Epidermal melanocyte (primary cell): ENCODE data around the gene PRPF6.

Source experiments
- DNase-seq: peaks from one replicate; pipeline ENCODE4 v3.0.0; 2011; ENCODE audit warnings: low spot score; ENCODE audit not compliant: insufficient read length

Gene PRPF6

DNA sequence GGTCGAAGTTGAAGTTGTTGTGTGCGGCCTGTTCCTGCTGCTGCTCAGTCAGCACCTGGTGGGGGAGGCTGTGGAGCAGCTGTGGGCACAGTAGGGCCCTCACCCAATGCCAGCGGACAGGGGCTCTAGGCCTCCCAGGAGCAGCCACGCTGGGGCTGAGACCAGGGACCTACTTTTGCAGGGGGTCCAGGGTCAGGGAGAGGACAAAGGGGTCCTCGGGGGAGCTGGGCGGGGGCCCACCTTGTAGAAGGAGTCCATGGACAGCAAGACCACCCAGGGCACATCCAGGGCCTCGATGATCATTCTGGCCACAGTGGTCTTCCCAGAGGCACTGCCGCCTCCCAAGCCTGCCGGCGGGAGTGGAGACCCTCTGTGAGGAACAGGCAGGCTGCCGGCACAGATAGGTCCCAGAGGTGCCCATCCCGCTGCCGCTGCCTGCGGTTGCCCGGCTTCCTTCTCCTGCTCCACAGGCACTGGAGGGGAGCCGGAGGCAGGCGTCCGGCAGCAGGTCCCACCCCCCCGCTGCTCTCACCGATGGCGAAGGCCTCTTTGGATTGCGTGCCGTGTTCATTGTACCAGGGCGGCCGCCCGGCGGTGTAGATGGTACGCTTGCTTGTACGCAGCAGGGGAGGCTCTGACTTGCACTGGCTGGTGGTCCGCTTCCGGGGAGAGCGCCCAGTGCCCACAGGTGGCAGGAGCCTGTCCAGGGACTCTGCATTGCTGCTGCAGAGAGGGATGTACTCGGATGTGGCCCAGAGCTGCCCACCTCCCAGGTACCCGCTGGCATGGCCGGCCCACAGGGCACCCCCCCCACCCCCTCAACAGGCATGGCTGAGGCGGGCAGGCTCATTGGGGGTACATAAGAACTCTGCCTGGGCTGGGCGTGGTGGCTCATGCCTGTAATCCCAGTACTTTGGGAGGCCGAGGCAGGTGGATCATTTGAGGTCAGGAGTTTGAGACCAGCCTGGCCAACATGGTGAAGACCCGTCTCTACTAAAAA lies 34.7 kb upstream of the PRPF6 start:
- no peak for DNase-seq

GRCh38 chr20:63946986-63947637 lies 33.8 kb upstream of the PRPF6 start:
- no peak for DNase-seq

- no peak for DNase-seq
These were observed 33.1 kb upstream of the PRPF6 start for GRCh38 chr20:63947638-63948456.

DNA sequence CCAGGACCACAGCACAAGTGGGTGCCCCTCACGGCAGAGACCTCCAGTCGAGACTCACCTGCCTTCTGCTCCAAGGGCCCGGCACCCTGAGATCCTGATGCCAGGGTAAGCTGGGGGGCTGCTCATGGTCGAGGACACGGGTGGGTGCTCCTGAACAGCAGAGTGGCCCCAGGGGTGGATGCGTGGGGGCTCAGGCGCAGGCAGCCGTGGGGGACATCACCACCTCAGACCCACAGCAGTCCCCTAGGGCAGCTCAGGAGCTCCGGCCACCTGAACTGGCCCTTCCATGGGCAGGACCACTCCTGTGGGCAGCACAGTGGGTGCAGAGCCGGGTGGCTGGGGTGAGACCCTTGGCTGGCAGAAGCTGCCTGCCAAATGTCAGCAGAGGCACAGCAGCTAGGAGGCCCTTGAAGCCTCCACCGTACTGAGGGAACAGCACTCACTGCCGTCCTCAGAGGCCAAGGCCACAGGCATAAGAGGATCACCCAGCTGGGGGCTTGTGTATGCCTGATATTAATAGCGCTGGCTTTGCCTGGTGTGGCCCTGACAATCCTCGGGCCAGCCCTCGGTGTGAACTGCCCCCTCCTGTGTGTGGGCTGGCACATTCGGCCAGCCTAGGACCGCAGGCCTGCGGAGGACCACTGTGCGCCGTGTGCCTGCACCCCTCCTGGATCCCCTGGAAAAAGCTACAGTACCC lies 30.1 kb upstream of the PRPF6 start:
- no peak for DNase-seq

DNA sequence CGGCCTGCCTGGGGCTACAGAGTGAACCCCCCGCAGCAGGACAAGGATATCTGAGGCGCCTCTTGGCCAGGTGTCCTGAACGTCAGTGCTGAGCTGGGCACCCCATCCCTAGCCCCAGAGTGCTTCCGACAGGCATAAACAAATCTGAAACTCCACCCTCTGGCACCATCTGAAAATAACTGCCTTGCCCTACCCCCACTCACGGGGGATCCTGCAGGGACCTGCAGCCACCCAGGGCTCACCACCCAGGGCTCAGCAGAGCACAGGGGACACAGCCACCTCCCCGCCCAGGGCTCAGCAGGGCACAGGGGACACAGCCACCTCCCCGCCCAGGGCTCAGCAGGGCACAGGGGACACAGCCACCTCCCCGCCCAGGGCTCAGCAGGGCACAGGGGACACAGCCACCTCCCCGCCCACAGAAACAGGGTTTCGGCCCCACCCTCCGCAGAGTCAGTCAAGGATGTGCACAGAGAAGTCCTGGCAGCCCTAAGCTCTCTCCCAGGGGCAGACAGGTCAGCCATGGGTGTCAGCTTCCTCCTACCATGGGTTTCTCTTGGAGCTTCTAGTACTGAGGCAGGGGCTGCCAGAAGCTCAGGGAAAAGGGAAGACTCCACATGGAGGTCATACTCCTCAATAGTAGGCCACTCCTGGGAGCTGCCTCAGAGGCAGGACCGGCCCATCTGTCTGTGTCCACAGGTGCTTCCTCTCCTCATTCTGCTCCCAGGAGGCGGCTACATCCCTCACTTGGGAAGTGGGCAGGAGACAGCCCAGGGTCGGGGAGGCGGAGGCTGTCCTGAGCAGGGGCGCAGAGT lies 29.3 kb upstream of the PRPF6 start:
- no peak for DNase-seq

DNA sequence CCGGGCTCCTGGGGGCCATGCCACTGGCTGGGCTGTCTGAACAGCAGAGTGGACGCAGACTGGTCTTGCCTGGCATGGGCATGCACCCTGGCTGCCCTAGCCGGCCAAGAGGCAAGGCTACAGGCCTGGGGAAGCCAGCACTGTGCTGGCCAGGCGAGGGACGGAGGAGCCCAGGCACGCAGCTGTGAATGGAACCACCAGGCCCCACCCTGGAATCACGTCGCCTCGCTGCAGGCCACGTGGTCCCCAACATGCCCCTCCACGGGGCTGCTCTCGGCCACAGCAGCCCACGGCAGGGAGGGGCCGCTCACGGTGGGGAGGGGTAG lies 28.8 kb upstream of the PRPF6 start:
- DNase-seq: no peak

- no peak for DNase-seq
These were observed 28.2 kb upstream of the PRPF6 start for GRCh38 chr20:63952769-63953168.

DNA sequence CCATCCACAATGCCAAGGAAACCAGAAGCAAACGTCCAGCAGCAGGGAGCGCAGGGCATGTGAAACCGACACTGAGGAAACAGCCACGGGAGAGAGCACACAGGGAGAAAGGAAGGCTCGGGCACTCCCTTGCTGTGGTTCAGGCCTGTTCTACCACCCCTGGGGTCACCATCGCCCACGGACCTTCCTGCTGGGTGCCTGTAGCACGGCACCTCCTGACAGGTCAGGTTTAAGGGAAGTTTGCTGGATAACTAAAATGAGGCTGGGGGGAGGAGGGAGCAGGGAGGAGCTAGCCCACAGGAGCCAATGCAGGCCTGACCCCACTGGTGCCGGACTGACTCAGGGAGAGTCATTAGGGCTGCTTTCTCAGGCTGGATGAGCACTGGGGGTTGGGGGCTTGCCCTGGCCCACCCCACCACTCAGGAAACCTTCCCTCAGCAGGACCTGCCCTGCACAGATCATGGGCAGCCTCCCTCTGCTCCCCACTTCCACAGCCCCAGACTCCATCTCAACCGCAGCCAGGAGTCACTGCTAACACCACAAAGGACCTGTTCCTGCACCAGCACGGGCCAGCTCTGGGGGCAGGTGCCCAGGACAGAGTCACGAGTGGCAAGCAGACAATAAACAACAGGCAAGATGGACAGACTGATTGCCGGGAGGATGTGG lies 27.0 kb upstream of the PRPF6 start:
- DNase-seq: no peak

DNA sequence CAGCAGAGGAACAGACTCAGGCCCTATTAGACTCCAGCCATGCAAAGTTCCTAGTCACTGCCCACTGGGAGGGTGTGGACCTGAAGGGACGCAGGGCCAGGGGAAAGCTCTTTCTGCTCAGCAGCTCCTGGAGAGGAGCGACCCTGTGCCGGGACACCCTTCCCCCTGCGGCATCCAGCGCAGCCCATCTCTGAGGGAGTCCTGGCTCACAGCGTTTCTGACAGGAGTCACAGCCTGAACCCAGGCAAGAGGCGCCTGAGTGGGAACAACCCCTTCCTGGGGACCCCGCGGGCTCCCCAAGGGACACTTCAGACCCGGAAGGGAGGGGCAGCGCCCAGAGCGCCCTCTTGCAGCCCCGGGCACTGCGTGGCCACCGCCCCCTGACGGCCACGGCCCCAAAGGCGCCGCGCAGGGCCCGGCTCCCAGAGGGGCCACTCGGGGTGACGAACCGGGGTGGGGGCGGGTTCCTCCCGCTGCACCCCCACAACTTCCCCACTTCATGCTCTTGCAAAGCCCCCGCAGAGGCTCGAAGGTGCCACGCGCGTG lies 25.6 kb upstream of the PRPF6 start:
- peak; percentile 60 for DNase-seq

- DNase-seq: peak; percentile 97
These were observed 24.9 kb upstream of the PRPF6 start, which contains the start of gene UCKL1 for GRCh38 chr20:63955827-63956663. Gene UCKL1 (minus strand): TSS chr20:63956416. CDS start chr20:63956372, 44 bp downstream.

DNA sequence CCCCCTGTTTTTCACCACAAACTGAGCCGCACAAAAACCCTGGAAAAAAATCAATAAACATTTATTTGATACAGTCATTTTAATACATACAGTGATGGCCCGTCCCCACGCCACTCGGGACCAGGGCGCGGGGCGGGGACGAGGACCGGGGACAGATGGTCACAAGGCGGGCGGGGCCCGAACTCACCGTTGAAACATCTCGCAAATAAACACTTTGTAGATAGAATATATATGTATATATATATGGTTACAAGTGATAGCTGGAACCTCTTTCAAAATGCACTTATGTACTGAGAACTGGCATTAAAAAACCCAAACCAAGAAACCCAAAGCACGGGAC lies 24.3 kb upstream of the PRPF6 start:
- no peak for DNase-seq

- peak; percentile 98 for DNase-seq
These were observed 23.8 kb upstream of the PRPF6 start for GRCh38 chr20:63957004-63957689.

DNA sequence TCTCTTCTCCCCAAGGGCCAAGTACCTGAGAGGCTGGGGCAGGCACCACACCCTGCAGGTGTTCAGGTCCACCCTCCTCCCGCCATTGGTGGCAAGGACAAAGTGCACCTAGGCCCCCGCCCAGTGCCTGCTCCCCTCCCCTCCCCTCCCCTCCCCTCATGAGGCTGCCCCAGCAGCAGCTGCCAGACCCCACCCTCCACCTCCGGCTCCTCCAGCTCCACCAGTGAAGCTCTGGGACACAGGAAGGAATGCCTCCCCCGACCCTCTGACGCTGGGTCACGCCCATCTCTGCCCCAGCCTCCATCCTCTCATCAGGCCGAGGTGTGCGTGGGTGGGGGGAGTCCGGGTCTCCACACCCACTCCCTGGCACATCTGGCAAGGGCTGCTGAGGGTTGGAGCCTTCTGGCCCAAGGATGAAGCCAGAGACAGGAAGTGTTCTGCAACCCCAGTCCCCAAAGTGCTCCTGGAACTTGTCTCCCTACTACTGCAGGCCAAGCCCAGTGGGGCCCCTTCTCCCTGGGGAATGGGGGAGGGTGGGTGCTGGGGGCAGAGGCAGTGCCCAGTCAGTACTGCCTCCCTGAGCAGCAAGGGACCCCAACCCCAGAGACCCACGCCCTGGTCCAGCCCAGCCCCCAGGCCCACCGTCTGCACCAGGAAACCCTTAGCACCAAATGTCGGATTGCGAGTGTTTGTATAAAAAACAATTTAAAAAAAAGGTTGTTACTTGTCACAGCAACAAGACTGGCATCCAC lies 23.1 kb upstream of the PRPF6 start:
- DNase-seq: no peak

- no peak for DNase-seq
These were observed 22.5 kb upstream of the PRPF6 start for GRCh38 chr20:63958471-63958870.

- no peak for DNase-seq
These were observed 21.8 kb upstream of the PRPF6 start for GRCh38 chr20:63958964-63959698.

- no peak for DNase-seq
These were observed 21.2 kb upstream of the PRPF6 start for GRCh38 chr20:63959699-63960075.
